Neuronal stem cell (in vitro differentiated cells): ENCODE results near the gene UBA6.

Source experiments
- DNase-seq: peaks from one replicate; pipeline ENCODE4 v3.0.0-alpha.2; 2013; ENCODE audit warnings: low spot score
- H2AFZ ChIP-seq: one replicate; pipeline ENCODE4 v1.6.1; 2013; ENCODE audit warnings: mild to moderate bottlenecking, low read length, inconsistent platforms
- H2AK5ac ChIP-seq: 2 replicates; pipeline ENCODE4 v1.6.1; 2013; ENCODE audit warnings: low read depth, mild to moderate bottlenecking, inconsistent platforms, low read length, moderate library complexity, mixed read lengths
- H2BK120ac ChIP-seq: 2 replicates; pipeline ENCODE4 v1.6.1; 2013; ENCODE audit warnings: low read depth, mild to moderate bottlenecking, inconsistent platforms, low read length, moderate library complexity, mixed read lengths
- H2BK12ac ChIP-seq: one replicate; pipeline ENCODE4 v1.6.1; 2013; ENCODE audit warnings: low read length, inconsistent platforms
- H2BK15ac ChIP-seq: 2 replicates; pipeline ENCODE4 v1.6.1; 2013; ENCODE audit warnings: mild to moderate bottlenecking, low read length, inconsistent platforms, mixed read lengths
- H2BK5ac ChIP-seq: one replicate; pipeline ENCODE4 v1.6.1; 2013; ENCODE audit warnings: inconsistent platforms, mild to moderate bottlenecking, low read length, moderate library complexity
- H3K14ac ChIP-seq: one replicate; pipeline ENCODE4 v1.6.1; 2013; ENCODE audit warnings: low read length, inconsistent platforms
- H3K18ac ChIP-seq: 2 replicates; pipeline ENCODE4 v1.6.1; 2013; ENCODE audit warnings: low read length, inconsistent platforms
- H3K23ac ChIP-seq: 2 replicates; pipeline ENCODE4 v1.6.1; 2013; ENCODE audit warnings: low read depth, mild to moderate bottlenecking, mixed read lengths, low read length, inconsistent platforms; ENCODE audit not compliant: poor library complexity
- H3K27ac ChIP-seq: replicated peaks from 3 replicates; pipeline ENCODE4 v1.5.1; 2013; ENCODE audit warnings: low read length, inconsistent platforms
- H3K27me3 ChIP-seq, 3 experiments: 2 replicates each; pipeline ENCODE4 v1.6.1; 2013; ENCODE audit warnings: low read length in 3 of 3, mild to moderate bottlenecking in 2 of 3, inconsistent platforms in 1 of 3, low read depth in 1 of 3, mixed read lengths in 1 of 3, moderate library complexity in 1 of 3; ENCODE audit not compliant: control insufficient read depth in 3 of 3, insufficient read depth in 3 of 3
- H3K36me3 ChIP-seq, 2 donors: replicated peaks in 1 of 2; 2 replicates each; pipeline ENCODE4 v1.6.1; 2013; ENCODE audit warnings: low read length in 2 of 2; ENCODE audit not compliant: control insufficient read depth in 2 of 2, insufficient read depth in 2 of 2
- H3K4ac ChIP-seq: 2 replicates; pipeline ENCODE4 v1.6.1; 2013; ENCODE audit warnings: inconsistent platforms, mild to moderate bottlenecking, low read length, moderate library complexity
- H3K4me1 ChIP-seq, 2 donors: 1 replicate in 1 of 2; 2 replicates in 1 of 2; pipeline ENCODE4 v1.6.1; 2013; ENCODE audit warnings: low read length in 2 of 2, low read depth in 1 of 2; ENCODE audit not compliant: control insufficient read depth in 2 of 2, insufficient read depth in 1 of 2
- H3K4me2 ChIP-seq: one replicate; pipeline ENCODE4 v1.6.1; 2013; ENCODE audit warnings: mild to moderate bottlenecking, low read length, inconsistent platforms; ENCODE audit not compliant: insufficient read depth, poor library complexity, severe bottlenecking
- H3K4me3 ChIP-seq, 2 donors: 2 replicates each; pipeline ENCODE4 v1.5.1; 2013; ENCODE audit warnings: low read length in 2 of 2, mild to moderate bottlenecking in 2 of 2, inconsistent platforms in 1 of 2, moderate library complexity in 1 of 2
- H3K79me1 ChIP-seq: one replicate; pipeline ENCODE4 v1.6.1; 2013; ENCODE audit warnings: low read depth, mild to moderate bottlenecking, inconsistent platforms, low read length, moderate library complexity
- H3K9ac ChIP-seq: one replicate; pipeline ENCODE4 v1.6.1; 2013; ENCODE audit warnings: mild to moderate bottlenecking, low read depth, low read length, inconsistent platforms; ENCODE audit not compliant: poor library complexity
- H3K9me3 ChIP-seq, 2 donors: replicated peaks in 1 of 2; 2 replicates each; pipeline versions ENCODE3 to v1.6.1; 2013; ENCODE audit warnings: low read length in 2 of 2, mild to moderate bottlenecking in 2 of 2, inconsistent platforms in 1 of 2, low read depth in 1 of 2, mixed read lengths in 1 of 2, moderate library complexity in 1 of 2; ENCODE audit not compliant: control insufficient read depth in 2 of 2, insufficient read depth in 1 of 2
- H4K8ac ChIP-seq: one replicate; pipeline ENCODE4 v1.6.1; 2013; ENCODE audit warnings: low read depth, mild to moderate bottlenecking, inconsistent platforms, low read length, moderate library complexity
- H4K91ac ChIP-seq: one replicate; pipeline ENCODE4 v1.6.1; 2013; ENCODE audit warnings: low read length, low read depth, mild to moderate bottlenecking, inconsistent platforms; ENCODE audit not compliant: poor library complexity
- WGBS, 2 donors: extraction: QIAGEN DNeasy Blood & Tissue Kit; methylation state at CpG; one replicate each; pipeline ENCODE4 v1.1.7; 2013; ENCODE audit warnings: missing lambda C conversion rate in 2 of 2, mixed read lengths in 1 of 2; ENCODE audit not compliant: insufficient read length in 2 of 2, insufficient replicate concordance in 1 of 2; ENCODE audit errors: extremely low coverage in 2 of 2; 5-methylcytosine and 5-hydroxymethylcytosine counted together

Gene UBA6

DNA sequence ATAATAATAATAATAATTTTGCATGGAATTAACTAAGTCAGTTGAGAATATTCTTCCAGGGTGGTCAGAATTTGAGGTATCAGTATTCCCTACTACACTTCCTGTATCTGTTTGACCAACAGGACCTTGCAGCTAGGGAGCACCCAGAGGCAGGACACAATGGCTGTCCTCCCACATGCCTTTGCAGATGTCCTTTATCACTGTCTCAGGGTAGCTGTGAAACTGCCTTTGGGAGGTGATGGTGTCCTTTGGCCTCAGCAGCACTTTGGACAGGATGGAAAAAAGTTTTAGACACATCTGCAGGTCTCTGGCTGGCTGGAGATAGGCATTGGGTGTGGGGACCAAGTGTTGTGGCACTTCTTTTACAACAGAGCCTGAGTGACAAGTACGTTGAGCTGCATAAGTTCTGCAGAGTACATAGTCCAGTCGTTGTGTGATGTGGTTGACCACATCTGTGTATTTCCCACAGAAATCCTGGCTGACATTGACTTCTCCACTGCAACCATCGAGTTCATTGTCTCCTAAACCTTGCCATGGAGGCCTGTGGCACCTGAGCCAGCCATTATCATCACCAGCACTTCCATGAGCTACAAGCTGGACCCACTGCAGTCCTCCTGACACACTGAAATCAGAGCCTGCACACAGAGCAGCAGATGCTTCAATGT, 19.1 kb upstream of the UBA6 start:
- Histone ChIP-seq H3K4me2 (no peak overlapping the region), H4K8ac (no peak overlapping the region), H2AK5ac (no peak overlapping the region), H3K36me3 (peaks cover 0 to 22% of the 10 kb centered on the region in 2 donors), H3K9me3 (peaks cover 0 to 11% of the 10 kb centered on the region in 2 donors), H2BK120ac (no peak overlapping the region), H3K4me3 (no peak overlapping the region), H2AFZ (no peak overlapping the region), H3K4me1 (peaks cover 0 to 7% of the 10 kb centered on the region in 2 donors), H2BK5ac (no peak overlapping the region), H3K27ac (no peak overlapping the region), H3K27me3 (no peaks in the 10 kb centered on the region), H3K79me1 (peaks cover 1% of the 10 kb centered on the region), H3K18ac (peak overlapping the region; percentile 11), H3K4ac (no peak overlapping the region), H4K91ac (no peak overlapping the region), H2BK12ac (no peak overlapping the region), H3K9ac (no peak overlapping the region), H3K23ac (no peak overlapping the region), H2BK15ac (no peak overlapping the region), H3K14ac (no peak overlapping the region)
- WGBS, 2 donors, result no CpG with 5 or more reads among the region's 3 CpGs
- no peak for DNase-seq

DNA sequence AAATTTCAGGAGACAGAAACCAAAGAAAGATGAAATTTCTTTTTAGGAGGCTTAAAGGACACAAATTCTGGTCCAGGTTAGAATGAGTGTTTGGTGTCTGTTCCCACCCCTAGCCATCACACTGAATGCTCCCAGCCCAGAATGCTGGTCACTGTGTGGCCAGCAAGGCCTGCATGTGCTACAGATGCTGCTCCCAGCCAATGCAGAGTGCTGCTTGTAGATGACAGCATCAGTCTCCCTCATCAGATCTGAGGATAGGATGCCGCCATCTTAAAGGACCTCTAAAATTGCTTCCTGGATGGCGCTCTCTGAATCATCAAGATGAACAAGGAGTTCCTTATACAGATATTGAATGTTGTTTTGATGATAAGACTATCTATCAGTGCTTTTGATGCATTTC, 17.9 kb upstream of the UBA6 start:
- no peak for DNase-seq
- Histone ChIP-seq H3K36me3 (peaks cover 0 to 22% of the 10 kb centered on the region in 2 donors), H4K8ac (no peak overlapping the region), H3K27me3 (no peaks in the 10 kb centered on the region), H3K27ac (no peak overlapping the region), H2BK15ac (no peak overlapping the region), H3K18ac (no peak overlapping the region), H3K23ac (no peak overlapping the region), H2AFZ (no peak overlapping the region), H3K79me1 (peaks cover 4% of the 10 kb centered on the region), H3K9me3 (peaks cover 0 to 11% of the 10 kb centered on the region in 2 donors), H2BK5ac (no peak overlapping the region), H3K9ac (no peak overlapping the region), H3K14ac (no peak overlapping the region), H3K4me1 (peaks cover 4 to 10% of the 10 kb centered on the region in 2 donors), H3K4me2 (no peak overlapping the region), H3K4me3 (no peak overlapping the region), H2BK12ac (no peak overlapping the region), H2AK5ac (no peak overlapping the region), H3K4ac (no peak overlapping the region), H2BK120ac (no peak overlapping the region), H4K91ac (no peak overlapping the region)
- no CpG with 5 or more reads among the region's 2 CpGs for WGBS, 2 donors

DNA sequence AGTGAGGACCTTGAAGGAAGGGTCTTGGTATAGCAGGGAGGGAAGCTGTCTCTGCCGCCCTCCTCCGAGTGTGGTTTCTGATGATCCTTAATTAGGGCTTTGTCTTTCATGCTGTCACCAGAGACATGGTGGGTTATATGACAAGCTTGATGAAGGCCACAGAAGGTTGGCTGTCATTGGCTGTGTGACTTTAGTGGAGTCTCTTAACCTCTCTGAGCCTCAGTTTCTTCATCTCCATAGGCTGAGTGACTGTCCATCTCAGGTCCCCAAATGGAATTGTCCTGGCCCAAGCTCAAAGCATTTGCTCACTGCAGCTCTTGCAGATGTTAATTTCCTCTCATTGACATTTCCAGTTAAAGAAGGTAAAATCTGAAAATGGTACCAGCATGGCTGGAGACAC, 16.6 kb upstream of the UBA6 start:
- no peak overlapping the region for H2BK15ac ChIP-seq
- H3K79me1 ChIP-seq, result peaks cover 4% of the 10 kb centered on the region
- H2AK5ac ChIP-seq, result no peak overlapping the region
- H3K9me3 ChIP-seq, result peaks cover 0 to 11% of the 10 kb centered on the region in 2 donors
- no peak overlapping the region for H3K18ac ChIP-seq
- WGBS, 2 donors, result no CpG with 5 or more reads among the region's 2 CpGs
- H2AFZ ChIP-seq, result no peak overlapping the region
- H3K27ac ChIP-seq, result no peak overlapping the region
- peaks cover 9 to 15% of the 10 kb centered on the region in 2 donors for H3K4me1 ChIP-seq
- DNase-seq, result no peak
- H2BK5ac ChIP-seq, result no peak overlapping the region
- no peak overlapping the region for H3K4me3 ChIP-seq
- H2BK120ac ChIP-seq, result no peak overlapping the region
- H3K27me3 ChIP-seq, result no peaks in the 10 kb centered on the region
- no peak overlapping the region for H4K91ac ChIP-seq
- no peak overlapping the region for H3K14ac ChIP-seq
- peaks cover 0 to 22% of the 10 kb centered on the region in 2 donors for H3K36me3 ChIP-seq
- no peak overlapping the region for H3K9ac ChIP-seq
- no peak overlapping the region for H2BK12ac ChIP-seq
- H3K4me2 ChIP-seq, result no peak overlapping the region
- no peak overlapping the region for H3K4ac ChIP-seq
- no peak overlapping the region for H3K23ac ChIP-seq
- H4K8ac ChIP-seq, result no peak overlapping the region

DNA sequence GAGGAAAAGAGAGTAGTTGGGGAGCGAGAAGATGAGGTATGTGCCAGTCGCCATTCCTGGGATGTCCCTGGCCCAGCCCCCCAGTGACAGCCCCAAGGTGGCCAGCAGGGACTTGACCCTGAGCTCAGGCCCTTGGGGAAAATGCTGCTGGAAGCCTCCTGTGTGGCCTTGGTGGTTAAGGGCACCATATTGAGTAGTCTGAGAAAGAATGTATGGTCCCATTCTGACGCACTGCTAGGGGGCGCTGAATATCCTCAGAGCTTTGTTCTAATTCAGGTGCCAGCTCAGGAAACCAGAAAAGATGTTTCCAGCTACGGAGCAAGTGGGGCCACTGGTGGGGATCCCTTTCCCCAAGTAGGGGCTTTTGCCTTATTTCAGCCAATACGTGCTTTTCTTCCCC, 14.0 kb upstream of the UBA6 start:
- no peak overlapping the region for H3K27ac ChIP-seq

More for the DNA sequence above, 14.0 kb upstream of the UBA6 start:
- H3K14ac ChIP-seq, result no peak overlapping the region
- no peak overlapping the region for H4K91ac ChIP-seq
- H3K4me3 ChIP-seq, result no peak overlapping the region
- no peak overlapping the region for H4K8ac ChIP-seq
- H3K79me1 ChIP-seq, result peaks cover 4% of the 10 kb centered on the region
- H3K4ac ChIP-seq, result no peak overlapping the region
- peaks cover 0 to under 1% of the 10 kb centered on the region in 2 donors for H3K36me3 ChIP-seq
- H2BK12ac ChIP-seq, result no peak overlapping the region
- H2BK15ac ChIP-seq, result no peak overlapping the region
- peaks cover 9 to 13% of the 10 kb centered on the region in 2 donors for H3K4me1 ChIP-seq
- H2BK120ac ChIP-seq, result no peak overlapping the region
- no peak overlapping the region for H2AK5ac ChIP-seq
- no peak overlapping the region for H2AFZ ChIP-seq
- H3K9me3 ChIP-seq, result no peaks in the 10 kb centered on the region
- no peak overlapping the region for H3K18ac ChIP-seq
- H3K9ac ChIP-seq, result no peak overlapping the region
- H2BK5ac ChIP-seq, result no peak overlapping the region
- H3K4me2 ChIP-seq, result no peak overlapping the region
- no peak for DNase-seq
- H3K23ac ChIP-seq, result no peak overlapping the region
- WGBS, 2 donors, result no CpG with 5 or more reads among the region's 6 CpGs
- H3K27me3 ChIP-seq, result no peaks in the 10 kb centered on the region
